Mucosa of descending colon (tissue), 3 donors: ENCODE measurements around the gene SLC1A1. TPM values are rescaled to one million over a fixed set of nuclear protein-coding genes. Genes with fewer than 3 reads are reported as not detected.
"Not testable (repeated sequence)": the region's sequence is repeated elsewhere in the genome, so short reads cannot be mapped to it uniquely, and the experiment has no call there.

Experiments used
- ATAC-seq: fragments of 200-7000 bp; cut with Tn5 transposase; one replicate; pipeline ENCODE4 v1.9.1; 2020; ENCODE audit warnings: mild to moderate bottlenecking, moderate library complexity
- DNase-seq, 3 donors: peaks; one replicate each; pipeline ENCODE4 v3.0.0-alpha.2; 2020
- H3K36me3 ChIP-seq: fragments of 200-600 bp; one replicate; pipeline ENCODE4 v1.8.0; 2021; ENCODE audit warnings: low read depth, mild to moderate bottlenecking
- H3K4me1 ChIP-seq: fragments of 200-600 bp; one replicate; pipeline ENCODE4 v1.8.0; 2021; ENCODE audit warnings: low read depth, mild to moderate bottlenecking
- H3K4me3 ChIP-seq: fragments of 200-600 bp; one replicate; pipeline ENCODE4 v1.8.0; 2021; ENCODE audit warnings: mild to moderate bottlenecking
- H3K9me3 ChIP-seq: fragments of 200-600 bp; one replicate; pipeline ENCODE4 v1.8.0; 2021; ENCODE audit warnings: mild to moderate bottlenecking
- intact Hi-C, 2 donors: fragments of 100-400 bp; cut with DNase I in 1 of 2; cut with micrococcal nuclease in 1 of 2; formaldehyde crosslinking; loops; one replicate each; pipeline versions ENCODE4 v1.11.0 to v1.11.1; 2022; cut with DNase I, micrococcal nuclease
- total RNA-seq, 3 donors: library from RNA; stranded (reverse); fragmentation: NEBNext Ultra II Directional in 2 of 3; extraction: Animal tissue kit (Norgen Biotek cat#: 25700) in 2 of 3; gene quantifications; one replicate each; pipeline versions ENCODE4 v1.2.1 to v1.2.4, GENCODE V29; 2021 to 2023
- TF ChIP-seq, protein P1 (sequence below): fragments of 200-600 bp; IDR thresholded peaks from one replicate; pipeline ENCODE4 v1.8.0; 2022; ENCODE audit warnings: antibody characterized with exemption, mild to moderate bottlenecking
- donor health status: DM: no; HTN: no; CAD: no; lungs with moderate emphysema.
- donor health status: DM: no; HTN: no; CAD: no.
- donor health status: DM: no; HTN: yes; CAD: no.

The SLC1A1 gene
- total RNA-seq, 3 donors from 2014 or later: 16.8 to 44.8 (median 37.0) TPM

DNA sequence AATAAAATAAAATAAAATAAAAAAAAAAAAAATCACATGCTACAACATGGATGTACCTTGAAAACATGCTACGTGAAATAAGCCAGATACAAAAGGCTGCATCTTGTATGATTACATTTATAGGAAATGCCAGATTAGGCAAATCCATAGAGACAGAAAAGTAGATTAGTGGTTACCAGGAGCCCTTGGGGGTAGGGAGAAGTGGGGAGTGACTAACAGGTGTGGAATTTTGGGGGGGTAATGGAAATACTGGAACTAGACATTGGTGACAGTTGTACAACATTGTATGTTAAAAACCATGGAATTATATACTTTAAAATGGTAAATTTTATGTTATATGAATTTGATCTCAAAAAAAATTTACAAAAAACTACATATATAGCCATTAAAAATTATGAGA, 47.3 kb downstream of the SLC1A1 start:
- DNase-seq (no peak), ATAC-seq (no peak)
- H3K36me3 ChIP-seq: no peaks in the 10 kb centered on the region
- H3K4me1 ChIP-seq: no peaks in the 10 kb centered on the region
- no peak overlapping the region for H3K4me3 ChIP-seq
- no peaks in the 10 kb centered on the region for H3K9me3 ChIP-seq
- intact Hi-C loops: no loop called here
- TF ChIP-seq, protein P1, sequence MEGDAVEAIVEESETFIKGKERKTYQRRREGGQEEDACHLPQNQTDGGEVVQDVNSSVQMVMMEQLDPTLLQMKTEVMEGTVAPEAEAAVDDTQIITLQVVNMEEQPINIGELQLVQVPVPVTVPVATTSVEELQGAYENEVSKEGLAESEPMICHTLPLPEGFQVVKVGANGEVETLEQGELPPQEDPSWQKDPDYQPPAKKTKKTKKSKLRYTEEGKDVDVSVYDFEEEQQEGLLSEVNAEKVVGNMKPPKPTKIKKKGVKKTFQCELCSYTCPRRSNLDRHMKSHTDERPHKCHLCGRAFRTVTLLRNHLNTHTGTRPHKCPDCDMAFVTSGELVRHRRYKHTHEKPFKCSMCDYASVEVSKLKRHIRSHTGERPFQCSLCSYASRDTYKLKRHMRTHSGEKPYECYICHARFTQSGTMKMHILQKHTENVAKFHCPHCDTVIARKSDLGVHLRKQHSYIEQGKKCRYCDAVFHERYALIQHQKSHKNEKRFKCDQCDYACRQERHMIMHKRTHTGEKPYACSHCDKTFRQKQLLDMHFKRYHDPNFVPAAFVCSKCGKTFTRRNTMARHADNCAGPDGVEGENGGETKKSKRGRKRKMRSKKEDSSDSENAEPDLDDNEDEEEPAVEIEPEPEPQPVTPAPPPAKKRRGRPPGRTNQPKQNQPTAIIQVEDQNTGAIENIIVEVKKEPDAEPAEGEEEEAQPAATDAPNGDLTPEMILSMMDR: no peak

DNA sequence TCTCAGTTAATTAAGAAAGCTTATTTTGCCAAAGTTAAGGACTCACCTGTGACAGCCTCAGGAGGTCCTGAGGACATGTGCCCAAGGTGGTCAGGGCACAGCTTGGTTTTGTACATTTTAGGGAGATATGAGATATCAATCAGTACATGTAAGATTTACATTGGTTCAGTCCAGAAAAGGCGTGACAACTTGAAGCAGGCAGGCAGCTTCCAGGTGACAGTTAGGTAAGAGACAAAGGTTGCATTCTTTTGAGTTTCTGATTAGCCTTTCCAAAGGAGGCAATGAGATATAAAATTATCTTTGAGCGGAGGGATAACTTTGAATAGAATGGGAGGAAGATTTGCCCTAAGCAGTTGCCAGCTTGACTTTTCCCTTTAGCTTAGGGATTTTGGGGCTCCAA, 47.8 kb downstream of the SLC1A1 start:
- ATAC-seq (peak; percentile 59), DNase-seq (no peak)
- TF ChIP-seq, protein P1: no peak
- intact Hi-C loops: no loop called here
- H3K4me3 ChIP-seq: no peak overlapping the region
- no peaks in the 10 kb centered on the region for H3K9me3 ChIP-seq
- H3K4me1 ChIP-seq: no peaks in the 10 kb centered on the region
- H3K36me3 ChIP-seq: no peaks in the 10 kb centered on the region

DNA sequence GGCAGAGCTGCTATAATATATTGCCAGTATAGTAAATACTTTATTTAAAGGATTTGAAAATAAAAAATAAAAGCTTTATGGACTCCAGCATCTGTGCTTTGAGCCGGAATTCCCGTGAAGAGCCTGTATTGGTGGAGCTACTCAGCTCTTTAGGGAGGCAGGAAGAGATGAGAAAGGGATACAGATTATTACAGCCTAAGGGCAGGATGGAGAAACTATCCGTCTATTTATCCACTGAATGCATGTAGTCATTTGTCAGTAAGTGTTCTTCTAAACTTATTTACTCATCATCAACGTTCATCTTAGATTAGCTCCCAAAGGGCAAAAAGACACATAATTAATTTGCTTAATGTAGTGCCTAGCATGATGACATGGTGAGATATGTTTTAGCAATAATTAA, 48.4 kb downstream of the SLC1A1 start:
- ATAC-seq (no peak), DNase-seq (no peak)

DNA sequence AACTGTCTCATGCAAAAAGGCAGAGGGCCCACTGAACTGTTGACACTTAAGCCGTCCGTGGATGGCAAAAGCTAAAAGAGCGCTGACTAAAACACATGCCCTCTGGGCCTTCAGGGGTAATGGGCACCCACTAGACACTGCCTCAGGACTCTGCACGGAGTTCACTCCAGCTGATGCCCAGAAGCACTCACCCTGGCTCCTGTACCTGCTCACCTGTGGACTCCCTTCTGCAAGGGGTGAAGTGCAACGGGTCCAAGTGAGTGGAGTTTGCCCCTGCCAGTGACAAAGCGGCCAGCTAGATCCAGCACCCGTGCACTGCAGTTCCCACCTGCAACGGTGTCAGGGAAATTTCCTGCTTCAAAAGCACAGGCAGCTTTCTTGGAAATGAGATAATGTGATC, 50.2 kb downstream of the SLC1A1 start:
- ATAC-seq: no peak

More for the DNA sequence above, 48.4 kb downstream of the SLC1A1 start:
- TF ChIP-seq, protein P1: no peak
- Histone ChIP-seq H3K4me3 (no peak overlapping the region), H3K36me3 (no peaks in the 10 kb centered on the region), H3K9me3 (no peaks in the 10 kb centered on the region), H3K4me1 (no peaks in the 10 kb centered on the region)
- intact Hi-C loops: no loop called here

DNA sequence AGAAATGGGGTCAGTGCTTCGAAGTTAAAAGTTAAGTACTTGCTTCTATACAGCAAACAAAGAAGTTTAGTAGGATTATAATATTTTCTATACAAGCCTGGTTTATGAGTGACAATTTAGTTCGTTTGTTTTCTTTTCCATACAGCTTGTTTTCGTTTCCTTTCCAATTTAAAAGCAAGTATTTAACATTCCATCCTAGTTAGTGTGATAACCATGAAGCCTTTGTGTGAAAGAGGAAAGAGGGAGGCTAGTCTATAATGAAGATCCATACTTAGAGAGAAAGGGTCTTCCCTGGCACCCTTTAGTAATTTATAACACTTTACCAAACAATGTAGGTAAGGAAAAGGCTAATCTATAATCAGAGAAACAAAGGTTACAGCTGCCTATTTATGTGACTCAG, 51.0 kb downstream of the SLC1A1 start:
- Histone ChIP-seq H3K9me3 (no peaks in the 10 kb centered on the region), H3K36me3 (no peaks in the 10 kb centered on the region), H3K4me3 (no peak overlapping the region), H3K4me1 (no peaks in the 10 kb centered on the region)
- TF ChIP-seq, protein P1: no peak
- no peak for ATAC-seq
- intact Hi-C loops: no loop called here
- no peak for DNase-seq

More for the DNA sequence above, 50.2 kb downstream of the SLC1A1 start:
- Histone ChIP-seq H3K4me3 (no peak overlapping the region), H3K36me3 (no peaks in the 10 kb centered on the region), H3K4me1 (no peaks in the 10 kb centered on the region), H3K9me3 (no peaks in the 10 kb centered on the region)
- intact Hi-C loops: no loop called here
- TF ChIP-seq, protein P1: no peak
- no peak for DNase-seq

DNA sequence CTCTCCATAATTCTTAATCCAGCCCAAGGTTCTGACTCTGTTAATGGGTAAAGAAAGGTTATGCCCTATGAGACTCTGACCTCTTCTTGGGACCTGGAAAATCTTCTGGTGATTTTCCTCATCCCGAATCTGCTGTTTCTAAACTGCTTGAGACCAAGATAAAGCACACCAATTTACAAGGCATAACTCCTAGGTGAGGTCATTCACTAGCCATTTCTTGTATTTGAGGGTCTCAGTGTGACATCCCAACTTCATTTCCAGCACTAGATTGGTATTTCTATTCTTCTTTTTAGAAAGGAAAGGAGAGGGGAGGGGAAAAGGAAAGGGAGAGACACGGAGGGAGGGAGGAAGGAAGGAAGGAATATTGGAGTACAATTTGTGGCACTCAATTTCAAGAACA, 51.6 kb downstream of the SLC1A1 start:
- ATAC-seq (no peak), DNase-seq (no peak)
- TF ChIP-seq, protein P1: no peak
- Histone ChIP-seq H3K4me1 (no peaks in the 10 kb centered on the region), H3K36me3 (no peaks in the 10 kb centered on the region), H3K4me3 (no peak overlapping the region), H3K9me3 (no peaks in the 10 kb centered on the region)
- intact Hi-C loops: no loop called here

DNA sequence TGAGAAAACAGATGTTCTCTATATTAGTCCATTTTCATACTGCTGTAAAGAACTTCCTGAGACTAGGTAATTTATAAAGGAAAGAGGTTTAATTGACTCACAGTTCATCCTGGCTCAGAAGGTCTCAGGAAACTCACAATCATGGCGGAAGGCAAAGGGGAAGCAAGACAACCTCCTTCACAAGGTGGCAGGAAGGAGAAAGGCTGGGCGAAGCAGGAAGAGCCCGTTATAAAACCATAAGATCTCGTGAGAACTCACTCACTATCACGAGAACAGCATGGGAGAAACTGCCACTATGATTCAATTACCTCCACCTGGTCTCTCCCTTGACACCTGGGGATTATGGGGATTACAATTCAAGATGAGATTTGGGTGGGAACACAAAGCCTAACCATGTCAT, 54.4 kb downstream of the SLC1A1 start:
- H3K4me1 ChIP-seq, H3K4me3 ChIP-seq, intact Hi-C loops, H3K9me3 ChIP-seq, DNase-seq, H3K36me3 ChIP-seq, ATAC-seq: not testable (repeated sequence)
